ENCODE measurements around the gene CFAP20DC.
"Not testable (repeated sequence)": the region's sequence is repeated elsewhere in the genome, so short reads cannot be mapped to it uniquely, and the experiment has no call there.

Gene CFAP20DC

DNA sequence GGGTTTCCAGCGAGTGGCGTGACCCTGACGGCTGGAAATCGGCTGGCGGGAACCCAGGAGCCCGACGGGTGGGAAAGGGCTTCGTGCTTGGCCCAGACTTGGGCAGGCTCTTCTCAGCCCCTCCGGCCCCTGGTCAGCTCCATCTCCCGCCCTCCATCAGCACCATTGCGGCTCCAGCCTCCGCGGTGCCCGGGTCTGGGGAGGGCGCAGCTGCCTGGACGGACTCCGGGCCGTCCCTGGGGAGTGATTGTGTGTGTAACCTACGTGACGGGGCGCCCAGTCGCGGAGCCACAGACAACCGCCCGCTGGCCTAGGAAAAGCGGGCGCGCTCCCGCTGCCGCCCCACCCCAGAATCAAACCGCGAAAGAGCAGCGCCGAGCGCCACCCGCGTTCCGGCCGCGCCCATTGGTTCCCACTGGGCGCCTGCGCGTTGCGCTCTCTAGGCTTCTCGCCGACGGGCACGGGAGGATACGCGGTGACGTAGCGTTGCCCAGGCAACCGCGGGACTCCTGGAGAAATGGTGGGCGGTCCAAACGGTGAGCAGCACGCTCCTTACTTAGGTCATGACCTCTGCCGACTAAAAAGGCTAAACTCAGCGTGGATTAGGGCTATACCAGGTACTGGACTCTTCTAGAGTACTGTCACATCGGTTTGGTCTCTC, at the start of gene CFAP20DC:
CFAP20DC (minus strand) TSS at position 355 of the 661 bp plus-strand sequence. CDS start 394 bp downstream, outside the sequence.
- in situ Hi-C loops (cut with MboI; ENCODE audit: low sequenced_read_pairs), result no loop called here

DNA sequence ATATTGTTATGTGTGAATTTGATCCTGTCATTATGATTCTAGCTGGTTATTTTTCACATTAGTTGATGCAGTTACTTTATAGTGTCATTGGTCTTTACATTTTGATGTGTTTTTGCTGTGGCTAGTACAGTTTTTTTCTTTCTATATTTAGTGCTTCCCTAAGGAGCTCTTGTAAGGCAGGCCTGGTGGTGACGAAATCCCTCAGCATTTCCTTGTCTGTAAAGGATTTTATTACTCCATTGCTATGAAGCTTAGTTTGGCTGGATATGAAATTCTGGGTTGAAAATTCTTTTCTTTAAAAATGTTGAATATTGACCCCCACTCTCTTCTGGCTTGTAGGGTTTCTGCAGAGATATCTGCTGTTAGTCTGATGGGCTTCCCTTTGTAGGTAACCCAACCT, 48.7 kb upstream of the CFAP20DC start:
- in situ Hi-C loops (cut with MboI; ENCODE audit: low sequenced_read_pairs), result not testable (repeated sequence)

DNA sequence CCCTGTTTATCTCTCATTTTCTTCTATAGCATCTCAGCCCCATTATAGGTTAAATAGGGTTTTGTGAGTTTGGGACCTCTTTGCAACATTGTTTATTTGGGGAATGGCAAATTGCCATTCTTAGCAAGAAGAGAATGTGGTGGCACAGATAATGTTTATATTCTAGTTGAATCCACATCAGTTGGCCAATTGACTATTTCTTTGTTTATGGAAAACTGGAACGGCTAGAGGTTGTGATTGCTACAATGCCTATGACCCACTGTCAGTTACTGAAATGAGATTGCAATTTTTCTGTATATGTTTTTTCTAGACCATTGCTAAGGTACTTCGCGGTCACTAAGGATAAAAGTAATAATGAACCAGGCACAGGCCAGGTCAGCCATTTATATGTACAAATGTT, 44.6 kb upstream of the CFAP20DC start:
- in situ Hi-C loops (cut with MboI; ENCODE audit: low sequenced_read_pairs), result no loop called here

DNA sequence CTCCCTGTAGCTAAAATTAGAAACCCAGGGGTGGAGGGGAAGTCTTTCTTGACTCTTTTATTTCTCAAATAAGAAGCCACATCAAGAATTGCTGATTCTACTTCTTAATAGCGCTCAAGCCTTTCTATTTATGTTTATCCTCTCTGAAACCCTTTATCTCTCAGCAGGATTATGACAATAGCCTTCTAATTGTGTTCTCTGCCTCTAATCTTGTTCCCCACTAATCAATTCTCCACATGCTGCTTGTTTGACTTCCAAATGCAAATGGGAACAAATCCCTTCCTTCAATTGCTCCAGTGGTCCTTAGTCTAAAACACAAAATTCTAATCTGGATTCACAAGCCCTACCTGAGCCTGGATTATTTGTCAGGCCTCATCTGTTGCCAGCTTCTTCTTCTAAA, 43.7 kb upstream of the CFAP20DC start:
- in situ Hi-C loops (cut with MboI; ENCODE audit: low sequenced_read_pairs), result no loop called here

DNA sequence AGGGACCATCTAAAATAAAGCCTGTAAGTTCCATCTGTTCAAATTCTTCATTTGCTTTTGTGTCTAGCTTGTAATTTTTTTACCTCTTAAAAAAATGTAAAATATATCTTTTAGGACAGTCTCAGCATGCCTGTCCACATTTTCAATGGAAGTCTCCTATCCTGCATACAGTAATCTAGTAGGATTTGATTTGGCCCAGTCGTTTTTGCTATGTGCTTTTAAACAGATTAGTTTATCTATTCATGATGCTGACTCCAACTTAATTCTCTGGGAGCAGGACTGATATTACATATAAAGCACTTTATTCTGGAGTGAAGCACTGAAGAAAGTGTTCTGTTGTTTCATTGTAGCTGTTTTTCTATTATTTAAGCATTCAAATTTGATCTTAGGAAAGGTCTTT, 38.9 kb upstream of the CFAP20DC start:
- in situ Hi-C loops (cut with MboI; ENCODE audit: low sequenced_read_pairs), result no loop called here

DNA sequence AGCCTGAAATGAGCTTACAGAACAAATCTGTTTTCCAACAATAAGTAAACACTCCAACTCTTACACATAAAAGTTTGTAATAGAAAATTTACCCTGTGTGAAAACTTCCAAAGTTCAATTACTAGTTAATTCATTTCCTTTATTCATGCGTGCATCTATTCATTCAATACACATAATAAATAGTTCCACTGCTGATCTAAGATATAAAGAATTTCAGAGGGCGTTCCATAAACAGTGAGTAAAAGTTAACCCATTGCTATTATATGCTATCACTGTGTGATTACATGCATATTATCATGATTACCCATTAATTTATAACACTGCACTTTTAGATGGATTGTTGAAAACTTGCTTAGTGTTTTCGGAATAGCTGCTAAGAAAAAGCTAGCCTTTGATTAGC, 36.2 kb upstream of the CFAP20DC start:
- in situ Hi-C loops (cut with MboI; ENCODE audit: low sequenced_read_pairs), result no loop called here

DNA sequence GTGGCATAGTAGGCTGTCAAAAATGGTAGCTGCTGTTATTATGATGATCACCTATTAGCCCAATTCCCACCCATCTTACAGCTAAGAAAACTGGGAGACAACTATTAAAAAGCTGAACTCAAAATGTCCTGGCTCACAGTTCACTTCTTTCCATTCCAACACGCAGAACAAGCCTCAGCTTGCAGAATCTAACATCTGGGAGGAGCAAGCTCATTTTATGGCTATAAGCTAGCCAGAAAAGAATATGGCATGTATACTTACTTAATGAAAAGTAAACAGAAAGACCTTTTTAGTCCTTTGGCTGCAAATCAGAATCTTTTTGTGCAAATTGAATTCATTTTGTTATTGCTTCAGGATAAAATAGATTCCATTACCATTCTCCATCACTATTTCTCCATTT, 34.8 kb upstream of the CFAP20DC start:
- in situ Hi-C loops (cut with MboI; ENCODE audit: low sequenced_read_pairs), result no loop called here

DNA sequence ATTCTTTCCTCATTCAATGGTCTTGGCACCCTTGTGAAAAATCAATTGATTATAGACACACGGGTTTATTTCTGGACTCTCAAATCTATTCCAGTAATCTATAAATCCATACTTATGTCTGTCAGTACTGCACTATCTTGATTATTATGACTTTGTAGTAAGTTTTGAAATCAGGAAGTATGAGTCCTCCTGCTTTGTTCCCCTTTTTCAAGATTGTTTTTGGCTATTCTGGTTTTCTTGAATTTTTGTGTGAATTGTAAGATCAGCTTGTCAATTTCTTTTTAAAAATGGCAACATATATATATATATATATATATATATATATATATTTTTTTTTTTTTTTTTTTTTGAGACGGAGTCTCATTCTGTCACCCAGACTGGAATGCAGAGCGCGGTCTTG, 32.3 kb upstream of the CFAP20DC start:
- in situ Hi-C loops (cut with MboI; ENCODE audit: low sequenced_read_pairs), result no loop called here

DNA sequence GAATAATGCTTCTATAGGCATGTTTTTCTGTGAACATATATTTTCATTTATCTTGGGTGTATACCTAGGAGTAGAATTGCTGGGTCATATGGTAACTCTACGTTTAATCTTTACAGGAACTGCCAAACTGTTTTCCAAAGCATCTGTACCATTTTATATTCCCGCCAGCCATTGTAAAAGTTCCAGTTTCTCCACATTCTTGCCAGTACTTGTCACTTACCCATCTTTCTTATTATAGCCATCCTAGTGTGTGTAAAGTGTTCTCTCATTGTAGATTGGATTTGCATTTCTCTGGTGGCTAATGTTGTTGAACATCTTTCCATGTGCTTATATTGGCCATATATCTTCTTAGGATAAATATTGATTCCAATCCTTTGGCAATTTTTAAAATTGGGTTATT, 31.2 kb upstream of the CFAP20DC start:
- in situ Hi-C loops (cut with MboI; ENCODE audit: low sequenced_read_pairs), result no loop called here

DNA sequence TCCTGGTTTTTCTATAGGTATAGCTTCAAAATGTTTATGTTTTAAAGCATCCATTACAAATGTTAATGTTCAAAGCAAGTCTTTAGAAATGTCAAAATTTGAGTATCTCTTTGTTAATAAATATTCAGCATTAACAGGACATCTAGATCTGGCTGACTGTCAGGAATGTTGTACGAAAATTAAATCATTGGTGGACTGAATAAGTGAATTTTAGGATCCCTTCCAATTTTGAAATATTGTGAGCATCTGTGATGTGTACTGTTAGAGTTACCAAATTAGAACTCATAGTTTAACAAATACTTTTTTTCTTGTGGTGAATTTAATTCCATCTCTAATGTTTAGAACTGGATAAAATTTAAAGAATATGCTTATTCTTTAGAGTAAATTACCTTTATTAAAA, 30.1 kb upstream of the CFAP20DC start:
- in situ Hi-C loops (cut with MboI; ENCODE audit: low sequenced_read_pairs), result no loop called here

DNA sequence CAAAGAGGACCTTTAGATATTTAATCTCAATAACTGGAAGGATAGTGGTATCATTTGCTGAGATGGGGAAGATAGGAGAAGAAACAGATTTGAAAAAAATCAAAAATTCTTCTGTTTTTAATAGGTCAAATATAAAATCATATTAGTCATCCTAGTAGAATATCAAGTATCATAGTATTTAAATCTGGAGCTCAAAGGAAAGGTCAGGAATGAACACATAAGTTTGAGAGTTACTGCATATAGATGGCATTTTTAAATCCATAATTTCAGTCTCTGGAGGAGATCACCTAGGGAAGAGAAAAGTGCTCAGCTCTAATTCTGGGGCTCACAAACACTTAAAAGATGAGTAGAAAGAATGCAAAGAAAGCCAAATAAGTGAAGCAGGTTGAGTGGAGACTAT, 24.9 kb upstream of the CFAP20DC start:
- in situ Hi-C loops (cut with MboI; ENCODE audit: low sequenced_read_pairs), result no loop called here

DNA sequence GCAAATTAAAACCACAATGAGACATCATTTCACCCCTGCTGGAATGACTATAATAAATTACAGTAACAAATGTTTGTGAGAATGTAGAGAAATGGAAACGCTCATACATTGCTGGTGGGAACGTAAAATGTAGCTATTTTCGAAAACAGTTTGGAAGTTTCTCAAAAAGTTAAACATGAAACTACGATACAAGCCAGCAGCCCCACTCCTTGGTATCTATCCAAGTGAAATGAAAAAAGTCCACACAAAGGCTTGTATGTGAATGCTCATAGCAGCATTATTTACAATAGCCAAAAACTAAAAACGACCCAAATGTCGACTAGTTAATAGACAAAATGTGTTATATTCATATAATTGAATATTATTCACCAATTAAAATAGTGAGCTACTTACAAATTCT, 22.9 kb upstream of the CFAP20DC start:
- in situ Hi-C loops (cut with MboI; ENCODE audit: low sequenced_read_pairs), result no loop called here

DNA sequence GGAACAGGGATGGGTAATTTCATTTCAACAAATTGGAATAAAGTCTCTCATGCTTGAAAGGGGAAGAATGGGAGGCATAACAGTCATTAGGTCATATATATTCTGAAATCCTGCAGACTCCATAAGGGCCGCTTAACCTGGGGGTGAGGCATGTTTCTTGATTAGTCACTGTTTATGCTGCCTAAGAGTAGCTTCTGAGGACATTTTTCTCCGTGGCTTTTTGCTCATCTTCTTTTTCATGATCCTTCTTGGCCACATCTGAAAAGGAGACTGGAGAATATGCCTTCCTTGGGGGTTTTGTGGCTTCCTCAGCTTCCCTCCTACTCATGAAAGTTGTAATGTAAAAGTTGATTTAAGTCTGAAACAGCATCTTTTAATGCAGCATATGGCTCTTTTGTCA, 20.0 kb upstream of the CFAP20DC start:
- in situ Hi-C loops (cut with MboI; ENCODE audit: low sequenced_read_pairs), result no loop called here

DNA sequence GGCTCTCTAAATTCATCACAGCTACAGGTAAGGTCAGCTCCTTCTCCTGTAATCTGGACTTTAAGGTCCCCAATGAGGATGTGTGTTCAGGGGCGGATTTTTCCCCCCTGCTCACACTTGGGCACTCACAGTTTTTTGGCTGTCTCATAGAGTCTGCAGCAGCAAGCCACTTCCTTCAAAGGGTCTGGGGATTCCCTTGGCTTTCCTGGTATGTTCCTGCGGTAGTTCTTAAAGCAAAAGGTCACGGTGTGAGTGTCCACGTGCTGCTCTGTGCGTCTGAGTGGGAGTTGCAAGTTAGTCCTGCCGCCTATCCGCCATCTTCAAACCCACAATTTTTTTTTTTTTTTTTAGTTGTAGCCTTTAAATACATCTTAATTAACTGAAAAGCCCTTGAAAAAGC, 15.4 kb upstream of the CFAP20DC start:
- in situ Hi-C loops (cut with MboI; ENCODE audit: low sequenced_read_pairs), result no loop called here

DNA sequence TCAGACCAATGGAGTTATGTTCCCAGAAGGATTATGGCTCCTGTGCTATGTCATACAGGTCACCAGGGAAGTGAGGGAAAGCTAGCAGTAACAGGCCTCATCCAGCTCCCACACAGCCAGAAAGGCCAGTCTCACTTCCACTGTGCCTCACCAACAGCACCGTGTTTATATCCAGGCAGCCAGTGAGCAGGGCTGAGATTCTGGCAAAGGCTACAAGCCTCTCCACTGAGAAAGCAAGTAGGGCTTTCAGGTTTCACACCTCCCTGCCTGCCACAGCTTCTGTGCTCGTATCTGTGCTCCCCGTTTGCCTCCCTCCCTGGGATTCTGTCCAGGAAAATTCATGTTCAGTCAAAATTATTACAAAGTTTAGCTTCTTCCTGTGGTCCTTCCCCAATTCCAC, 14.9 kb upstream of the CFAP20DC start:
- in situ Hi-C loops (cut with MboI; ENCODE audit: low sequenced_read_pairs), result no loop called here

DNA sequence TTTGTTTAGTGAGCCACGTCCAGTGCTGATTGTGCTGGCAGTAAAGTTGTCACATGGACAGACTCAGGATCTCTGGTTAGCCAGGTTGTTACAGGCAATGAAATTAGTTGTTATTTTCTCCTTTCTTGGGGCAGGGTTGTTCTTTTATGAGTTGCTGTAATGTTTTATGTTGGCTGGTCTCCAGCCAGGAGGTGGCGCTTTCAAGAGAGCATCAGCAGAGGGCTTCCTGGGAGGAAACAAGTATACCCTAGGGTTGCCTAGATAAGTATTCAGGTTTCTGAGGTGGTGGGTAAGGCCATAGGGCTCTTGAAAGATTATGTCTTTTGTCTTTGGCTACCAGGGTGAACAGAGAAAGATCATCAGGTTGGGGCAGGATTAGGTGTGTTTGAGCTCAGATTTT, 14.5 kb upstream of the CFAP20DC start:
- in situ Hi-C loops (cut with MboI; ENCODE audit: low sequenced_read_pairs), result no loop called here

DNA sequence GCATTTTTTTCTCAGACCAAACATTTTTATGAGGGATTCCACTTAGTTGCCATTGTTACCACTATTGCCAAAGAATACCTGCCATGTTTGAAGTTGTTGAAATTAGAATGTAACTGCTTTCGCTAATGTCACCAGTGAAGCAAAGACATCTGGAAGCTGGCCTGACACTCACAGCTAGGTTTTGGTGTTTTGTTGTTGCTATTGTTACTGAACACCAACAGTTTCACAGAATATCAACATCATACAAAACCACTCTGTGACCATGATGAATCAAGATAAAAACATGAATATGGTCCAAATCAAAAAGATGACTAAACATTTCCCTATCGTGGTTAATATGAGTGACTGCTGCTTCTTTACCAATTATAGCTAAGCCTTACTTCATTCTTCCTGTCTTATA, 6.9 kb upstream of the CFAP20DC start:
- in situ Hi-C loops (cut with MboI; ENCODE audit: low sequenced_read_pairs), result no loop called here

DNA sequence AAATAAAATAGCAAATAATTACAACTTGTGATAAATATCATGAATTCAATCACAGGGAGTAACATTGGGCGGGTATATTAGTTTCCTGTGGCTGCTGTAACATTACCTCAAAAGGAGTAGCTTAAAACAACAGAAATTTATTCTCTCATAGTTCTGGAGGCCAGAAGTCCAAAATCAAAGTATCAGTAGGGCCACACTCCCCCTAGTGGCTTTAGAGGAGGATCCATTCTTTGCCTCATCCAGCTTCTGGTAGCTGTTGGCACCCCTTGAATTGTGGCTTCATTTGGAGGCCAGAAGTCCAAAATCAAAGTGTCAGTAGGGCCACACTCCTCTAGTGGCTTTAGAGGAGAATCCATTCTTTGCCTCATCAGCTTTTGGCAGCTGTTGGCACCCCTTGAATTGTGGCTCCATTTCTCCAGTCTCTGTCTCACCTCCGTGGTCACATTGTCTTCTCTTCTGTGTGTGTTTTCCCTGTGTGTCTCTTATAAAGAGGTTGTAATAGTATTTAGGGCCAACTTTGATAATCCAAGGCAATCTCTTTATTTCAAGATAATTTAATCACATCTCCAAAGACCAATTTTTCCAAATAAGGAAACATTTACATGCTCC, 3.1 kb upstream of the CFAP20DC start:
- in situ Hi-C loops (cut with MboI; ENCODE audit: low sequenced_read_pairs), result no loop called here

DNA sequence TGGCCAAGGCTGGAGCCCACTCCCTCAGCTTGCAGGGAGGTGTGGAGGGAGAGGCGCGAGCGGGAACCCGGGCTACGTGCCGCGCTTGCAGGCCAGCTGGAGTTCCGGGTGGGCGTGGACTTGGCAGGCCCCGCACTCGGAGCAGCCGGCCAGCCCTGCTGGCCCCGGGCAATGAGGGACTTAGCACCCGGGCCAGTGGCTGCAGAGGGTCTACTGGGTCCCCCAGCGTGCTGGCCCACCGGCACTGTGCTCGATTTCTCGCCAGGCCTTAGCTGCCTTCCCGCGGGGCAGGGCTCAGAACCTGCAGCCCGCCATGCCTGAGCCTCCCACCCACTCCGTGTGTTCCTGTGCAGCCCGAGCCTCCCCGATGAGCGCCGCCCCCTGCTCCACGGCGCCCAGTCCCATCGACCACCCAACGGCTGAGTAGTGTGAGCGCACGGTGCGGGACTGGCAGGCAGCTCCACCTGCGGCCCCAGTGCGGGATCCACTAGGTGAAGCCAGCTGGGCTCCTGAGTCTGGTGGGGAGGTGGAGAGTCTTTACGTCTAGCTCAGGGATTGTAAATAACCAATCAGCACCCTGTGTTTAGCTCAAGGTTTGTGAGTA, 1.1 kb upstream of the CFAP20DC start:
- in situ Hi-C loops (cut with MboI; ENCODE audit: low sequenced_read_pairs), result not testable (repeated sequence)

DNA sequence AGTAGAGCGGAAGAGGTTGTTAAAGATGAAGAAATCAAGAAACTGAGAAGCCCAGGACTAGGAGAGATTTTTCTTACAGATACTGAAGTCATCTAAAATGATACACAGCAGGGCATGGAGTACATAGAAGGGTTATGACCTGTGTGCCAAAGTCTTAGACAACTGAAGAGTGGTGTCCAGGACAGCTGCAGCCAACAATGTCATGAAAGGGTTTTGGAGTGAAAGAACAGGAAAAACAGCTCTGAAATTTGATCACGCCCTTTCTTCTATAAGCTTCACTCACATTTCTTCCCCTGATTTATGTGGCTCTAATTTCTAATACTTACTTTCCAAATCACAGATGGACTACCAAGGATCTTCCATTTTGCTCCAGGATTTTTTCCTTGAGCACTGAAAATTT, 3.0 kb downstream of the CFAP20DC start:
- in situ Hi-C loops (cut with MboI; ENCODE audit: low sequenced_read_pairs), result no loop called here

DNA sequence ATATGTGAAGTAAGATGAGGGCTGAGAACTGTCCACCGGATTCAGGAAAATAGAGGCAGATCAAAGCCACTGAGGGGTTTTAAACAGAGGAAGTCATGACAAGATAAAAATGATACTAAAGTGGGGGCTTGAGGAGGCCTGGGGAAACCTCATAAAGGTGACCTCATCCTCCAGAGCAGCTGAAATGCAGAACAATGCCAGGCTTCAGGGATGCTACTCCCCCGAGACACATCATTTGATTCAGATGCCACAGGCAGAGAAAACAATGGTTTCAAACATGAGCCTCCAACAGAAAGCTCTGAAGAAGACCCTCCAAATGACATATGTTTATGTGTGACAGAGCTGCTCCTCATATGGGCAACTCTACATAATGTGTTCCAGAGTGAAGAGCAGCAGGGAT, 6.4 kb downstream of the CFAP20DC start:
- in situ Hi-C loops (cut with MboI; ENCODE audit: low sequenced_read_pairs), result no loop called here

DNA sequence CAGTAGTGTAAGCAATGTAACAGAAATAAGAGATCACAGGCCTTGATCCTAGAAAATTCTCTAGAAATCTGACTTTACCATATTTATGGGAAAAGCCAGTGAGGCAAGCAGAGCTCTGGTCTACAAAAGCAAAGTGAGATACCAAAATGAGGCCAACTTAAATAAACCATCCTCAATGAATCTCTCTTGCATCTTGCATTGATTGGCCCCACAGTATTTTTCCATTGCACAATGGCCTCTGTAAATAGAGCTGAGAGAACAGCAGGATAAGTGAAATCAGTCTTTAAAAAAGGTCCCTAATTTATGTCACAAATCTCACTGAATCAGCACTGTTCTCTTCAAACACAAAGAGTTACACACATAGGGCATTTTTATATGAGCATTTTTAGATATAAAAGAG, 8.9 kb downstream of the CFAP20DC start:
- in situ Hi-C loops (cut with MboI; ENCODE audit: low sequenced_read_pairs), result no loop called here

DNA sequence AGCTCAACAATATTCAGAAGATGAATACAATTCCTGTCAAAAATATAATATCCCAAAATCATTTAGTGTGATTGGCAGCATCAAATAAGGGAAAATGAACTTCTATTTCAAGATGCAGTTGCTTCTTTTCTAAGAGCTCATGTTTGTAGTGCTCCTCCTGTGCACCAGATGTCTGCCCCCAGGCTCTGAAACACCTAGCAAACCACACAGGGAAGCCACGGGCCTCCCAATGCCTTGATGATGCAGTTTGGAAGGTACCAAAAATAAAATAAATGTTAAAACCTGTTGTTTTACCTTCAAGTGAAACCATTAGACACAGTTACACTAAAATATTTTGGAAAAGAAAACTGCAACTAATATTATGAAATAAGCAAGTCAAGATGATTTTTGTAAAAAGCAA, 22.2 kb downstream of the CFAP20DC start:
- in situ Hi-C loops (cut with MboI; ENCODE audit: low sequenced_read_pairs), result no loop called here
